ENCODE data around the gene MRPL3. TPM values are rescaled to one million over a fixed set of nuclear protein-coding genes. Genes with fewer than 3 reads are reported as not detected.

MRPL3 gene
- total and polyA plus RNA-seq, 10 of the 15 experiments (the other 5 are each of a cell fraction or from before 2014, with no cell fraction given), result 91.6 to 307 (median 198) TPM

- Histone ChIP-seq H3K9ac (ENCODE audit: control insufficient read depth, insufficient read depth, low read length) (no peak overlapping the region), H2AFZ (ENCODE audit: control insufficient read depth, low read depth, low read length) (no peak overlapping the region), H3K4me1 (ENCODE audit: control insufficient read depth, insufficient read depth, low read length) (no peaks in the 10 kb centered on the region), H3K4me2 (ENCODE audit: control insufficient read depth, insufficient read depth) (no peak overlapping the region), H3K27ac (ENCODE audit: control insufficient read depth, insufficient read depth) (no peak overlapping the region), H3K4me3 (no peak overlapping the region), H3K9me3 (replicated peaks; ENCODE audit: control insufficient read depth, insufficient read depth, low read length) (no peaks in the 10 kb centered on the region), H3K79me2 (ENCODE audit: control insufficient read depth, insufficient read depth, low read length) (no peaks in the 10 kb centered on the region), H3K36me3 (ENCODE audit: control insufficient read depth in 2 of 2, insufficient read depth in 2 of 2, low read length in 1 of 2) (no peaks in the 10 kb centered on the region), H4K20me1 (ENCODE audit: control insufficient read depth, insufficient read depth) (no peaks in the 10 kb centered on the region), H3K27me3 (replicated peaks in 1 of 2; ENCODE audit: control insufficient read depth in 2 of 2, insufficient read depth in 2 of 2, low read length in 1 of 2) (no peaks in the 10 kb centered on the region)
- ATAC-seq (no peak), FAIRE-seq (no peak), DNase-seq (ENCODE audit: low read depth, low spot score) (no peak)
- ChIA-PET SMC1A (ENCODE audit: uncharacterized antibody, unreplicated experiment) (no interaction called here), RAD21 (ENCODE audit: unreplicated experiment) (no interaction called here), POLR2A (no interaction called here), CTCF (interaction anchor here (0.7 to 1.6 kb wide), 3 partner anchors 8 to 58 kb away, joined by 3 to 4 read pairs (median 3); no protein-coding TSS in a partner anchor)
- no TSS peak for BruUV-seq (replicated peaks)
- 31% methylated on average over 3 of the region's 3 CpGs for WGBS (ENCODE audit: insufficient coverage, insufficient replicate concordance, low lambda C conversion rate, missing lambda C conversion rate)
- in situ Hi-C loops (cut with MboI) (no loop called here), intact Hi-C loops (cut with micrococcal nuclease; ENCODE audit: unreplicated experiment) (no loop called here)
- TF ChIP-seq IRF5 (IDR thresholded peaks at IDR 0.05; ENCODE audit: borderline replicate concordance) (no peak), HCFC1 (IDR thresholded peaks at IDR 0.05; ENCODE audit: low read length) (no peak)
Observed at GRCh38 chr3:131432441-131432840, 70.3 kb downstream of the MRPL3 start.

DNA sequence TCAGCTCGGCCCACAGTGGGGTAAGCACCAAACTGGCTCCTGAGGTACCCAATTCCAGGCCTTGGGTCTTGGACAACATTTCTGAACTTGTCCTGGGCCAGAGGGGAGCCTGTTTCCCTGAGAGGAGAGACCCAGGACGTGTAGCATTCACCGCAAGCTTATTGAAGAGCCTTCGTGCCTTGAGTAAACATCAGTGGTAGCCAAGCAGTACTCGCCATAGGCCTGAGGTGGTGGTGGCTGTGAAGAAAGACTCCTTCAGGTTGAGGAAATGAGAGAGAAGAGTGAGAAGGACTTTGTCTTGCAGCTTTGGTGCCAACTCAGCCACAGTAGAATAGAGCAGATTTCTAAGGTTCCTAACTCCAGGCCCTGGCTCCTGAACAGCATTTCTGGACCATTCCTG, 71.0 kb downstream of the MRPL3 start:
- Histone ChIP-seq H3K4me2 (ENCODE audit: control insufficient read depth, insufficient read depth) (no peak overlapping the region), H3K9me3 (replicated peaks; ENCODE audit: control insufficient read depth, insufficient read depth, low read length) (no peaks in the 10 kb centered on the region), H3K4me3 (no peak overlapping the region), H4K20me1 (ENCODE audit: control insufficient read depth, insufficient read depth) (no peaks in the 10 kb centered on the region), H3K9ac (ENCODE audit: control insufficient read depth, insufficient read depth, low read length) (no peak overlapping the region), H3K27me3 (replicated peaks in 1 of 2; ENCODE audit: control insufficient read depth in 2 of 2, insufficient read depth in 2 of 2, low read length in 1 of 2) (no peaks in the 10 kb centered on the region), H2AFZ (ENCODE audit: control insufficient read depth, low read depth, low read length) (no peak overlapping the region), H3K4me1 (ENCODE audit: control insufficient read depth, insufficient read depth, low read length) (no peaks in the 10 kb centered on the region), H3K36me3 (ENCODE audit: control insufficient read depth in 2 of 2, insufficient read depth in 2 of 2, low read length in 1 of 2) (no peaks in the 10 kb centered on the region), H3K79me2 (ENCODE audit: control insufficient read depth, insufficient read depth, low read length) (no peaks in the 10 kb centered on the region), H3K27ac (ENCODE audit: control insufficient read depth, insufficient read depth) (no peak overlapping the region)
- WGBS (ENCODE audit: insufficient coverage, insufficient replicate concordance, low lambda C conversion rate, missing lambda C conversion rate), result 30% methylated on average over 5 of the region's 5 CpGs
- FAIRE-seq (no peak), ATAC-seq (no peak), DNase-seq (ENCODE audit: low read depth, low spot score) (no peak)
- TF ChIP-seq SMAD5 (IDR thresholded peaks at IDR 0.05; ENCODE audit: low read depth) (no peak), SREBF1 (IDR thresholded peaks at IDR 0.05; ENCODE audit: low read length) (no peak), GABPA (IDR thresholded peaks at IDR 0.05; ENCODE audit: low read depth) (no peak)
- TF ChIP-seq, protein P1, sequence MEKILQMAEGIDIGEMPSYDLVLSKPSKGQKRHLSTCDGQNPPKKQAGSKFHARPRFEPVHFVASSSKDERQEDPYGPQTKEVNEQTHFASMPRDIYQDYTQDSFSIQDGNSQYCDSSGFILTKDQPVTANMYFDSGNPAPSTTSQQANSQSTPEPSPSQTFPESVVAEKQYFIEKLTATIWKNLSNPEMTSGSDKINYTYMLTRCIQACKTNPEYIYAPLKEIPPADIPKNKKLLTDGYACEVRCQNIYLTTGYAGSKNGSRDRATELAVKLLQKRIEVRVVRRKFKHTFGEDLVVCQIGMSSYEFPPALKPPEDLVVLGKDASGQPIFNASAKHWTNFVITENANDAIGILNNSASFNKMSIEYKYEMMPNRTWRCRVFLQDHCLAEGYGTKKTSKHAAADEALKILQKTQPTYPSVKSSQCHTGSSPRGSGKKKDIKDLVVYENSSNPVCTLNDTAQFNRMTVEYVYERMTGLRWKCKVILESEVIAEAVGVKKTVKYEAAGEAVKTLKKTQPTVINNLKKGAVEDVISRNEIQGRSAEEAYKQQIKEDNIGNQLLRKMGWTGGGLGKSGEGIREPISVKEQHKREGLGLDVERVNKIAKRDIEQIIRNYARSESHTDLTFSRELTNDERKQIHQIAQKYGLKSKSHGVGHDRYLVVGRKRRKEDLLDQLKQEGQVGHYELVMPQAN (conservative IDR thresholded peaks at IDR 0.05), result no peak
- CTCF ChIA-PET, result interaction anchor here (1.1 kb wide), 1 partner anchor 9 kb away, joined by 3 read pairs; no protein-coding TSS in a partner anchor
- SMC1A ChIA-PET (ENCODE audit: uncharacterized antibody, unreplicated experiment), result no interaction called here
- intact Hi-C loops (cut with micrococcal nuclease; ENCODE audit: unreplicated experiment) (no loop called here), in situ Hi-C loops (cut with MboI) (no loop called here)
- RAD21 ChIA-PET (ENCODE audit: unreplicated experiment), result no interaction called here
- POLR2A ChIA-PET, result no interaction called here
- no TSS peak for BruUV-seq (replicated peaks)

All from GM12878 (cell line).